ENCODE results near the gene PTBP3. TPM values are rescaled to one million over a fixed set of nuclear protein-coding genes. Genes with fewer than 3 reads are reported as not detected.
A peak's percentile ranks its signal among the peaks of the same experiment; 100 is the strongest.

Gene PTBP3
- total RNA-seq, 1 donor from 2014 or later: 56.7 TPM

- H3K36me3 Mint-ChIP-seq (ENCODE audit: low read depth): peaks cover 11% of the 10 kb centered on the region
- no peak overlapping the region for H3K4me3 Mint-ChIP-seq (ENCODE audit: unreplicated experiment)
- peaks cover 8% of the 10 kb centered on the region for H3K4me1 Mint-ChIP-seq (ENCODE audit: low read depth)
- no peak for TF ChIP-seq CTCF (IDR thresholded peaks at IDR 0.05)
- H3K9me3 Mint-ChIP-seq (ENCODE audit: low read depth): no peaks in the 10 kb centered on the region
- no peak overlapping the region for H3K27ac Mint-ChIP-seq (ENCODE audit: unreplicated experiment)
- DNase-seq (ENCODE audit: low spot score): no peak
- H3K27me3 Mint-ChIP-seq (ENCODE audit: low read depth): no peaks in the 10 kb centered on the region
Observed at GRCh38 chr9:112232233-112232632, 101.2 kb downstream of the PTBP3 start.

- Mint-ChIP-seq H3K27ac (ENCODE audit: unreplicated experiment) (no peak overlapping the region), H3K36me3 (ENCODE audit: low read depth) (peaks cover 29% of the 10 kb centered on the region), H3K9me3 (ENCODE audit: low read depth) (no peaks in the 10 kb centered on the region), H3K4me1 (ENCODE audit: low read depth) (peaks cover 21% of the 10 kb centered on the region), H3K4me3 (ENCODE audit: unreplicated experiment) (no peak overlapping the region), H3K27me3 (ENCODE audit: low read depth) (no peaks in the 10 kb centered on the region)
- no peak for DNase-seq (ENCODE audit: low spot score)
- no peak for TF ChIP-seq CTCF (IDR thresholded peaks at IDR 0.05)
Observed at GRCh38 chr9:112226091-112226490, 107.3 kb downstream of the PTBP3 start.

GRCh38 chr9:112224401-112225289 lies 108.8 kb downstream of the PTBP3 start:
- peak overlapping the region; percentile 86 for H3K27ac Mint-ChIP-seq (ENCODE audit: unreplicated experiment)
- no peak overlapping the region for H3K4me3 Mint-ChIP-seq (ENCODE audit: unreplicated experiment)
- peaks cover 27% of the 10 kb centered on the region for H3K36me3 Mint-ChIP-seq (ENCODE audit: low read depth)
- no peaks in the 10 kb centered on the region for H3K27me3 Mint-ChIP-seq (ENCODE audit: low read depth)
- no peaks in the 10 kb centered on the region for H3K9me3 Mint-ChIP-seq (ENCODE audit: low read depth)
- peaks cover 32% of the 10 kb centered on the region for H3K4me1 Mint-ChIP-seq (ENCODE audit: low read depth)
- no peak for DNase-seq (ENCODE audit: low spot score)
- TF ChIP-seq CTCF (IDR thresholded peaks at IDR 0.05): no peak

- DNase-seq (ENCODE audit: low spot score): no peak
- H3K9me3 Mint-ChIP-seq (ENCODE audit: low read depth): no peaks in the 10 kb centered on the region
- H3K4me1 Mint-ChIP-seq (ENCODE audit: low read depth): peaks cover 26% of the 10 kb centered on the region
- no peaks in the 10 kb centered on the region for H3K27me3 Mint-ChIP-seq (ENCODE audit: low read depth)
- TF ChIP-seq CTCF (IDR thresholded peaks at IDR 0.05): no peak
- peak overlapping the region; percentile 2 for H3K27ac Mint-ChIP-seq (ENCODE audit: unreplicated experiment)
- H3K36me3 Mint-ChIP-seq (ENCODE audit: low read depth): peaks cover 17% of the 10 kb centered on the region
- H3K4me3 Mint-ChIP-seq (ENCODE audit: unreplicated experiment): no peak overlapping the region
Observed at GRCh38 chr9:112218908-112219307, 114.5 kb downstream of the PTBP3 start.

- peaks cover 33% of the 10 kb centered on the region for H3K36me3 Mint-ChIP-seq (ENCODE audit: low read depth)
- peaks cover 4% of the 10 kb centered on the region for H3K9me3 Mint-ChIP-seq (ENCODE audit: low read depth)
- H3K27me3 Mint-ChIP-seq (ENCODE audit: low read depth): no peaks in the 10 kb centered on the region
- no peak overlapping the region for H3K27ac Mint-ChIP-seq (ENCODE audit: unreplicated experiment)
- TF ChIP-seq CTCF (IDR thresholded peaks at IDR 0.05): no peak
- no peaks in the 10 kb centered on the region for H3K4me1 Mint-ChIP-seq (ENCODE audit: low read depth)
- H3K4me3 Mint-ChIP-seq (ENCODE audit: unreplicated experiment): no peak overlapping the region
- DNase-seq (ENCODE audit: low spot score): no peak
Observed at GRCh38 chr9:112212926-112213325, 120.5 kb downstream of the PTBP3 start.
